M059J (cell line): ENCODE results near the gene LHX5. TPM values are rescaled to one million over a fixed set of nuclear protein-coding genes. Genes with fewer than 3 reads are reported as not detected.

Experiments used
- DNase-seq: peaks from one replicate; pipeline ENCODE4 v3.0.0-alpha.2; 2012; ENCODE audit warnings: low read depth
- total RNA-seq: library from RNA; depleted of rRNA; stranded (reverse); fragments of >200 nt; shearing (Covaris generic); gene quantifications from 2 replicates; pipeline ENCODE4 v1.2.3, GENCODE V29; 2014

Gene LHX5
- total RNA-seq, 1 experiment from 2014 or later: 0.02 TPM

GRCh38 chr12:113464852-113465719, 6.6 kb downstream of the LHX5 start:
- DNase-seq: no peak

DNA sequence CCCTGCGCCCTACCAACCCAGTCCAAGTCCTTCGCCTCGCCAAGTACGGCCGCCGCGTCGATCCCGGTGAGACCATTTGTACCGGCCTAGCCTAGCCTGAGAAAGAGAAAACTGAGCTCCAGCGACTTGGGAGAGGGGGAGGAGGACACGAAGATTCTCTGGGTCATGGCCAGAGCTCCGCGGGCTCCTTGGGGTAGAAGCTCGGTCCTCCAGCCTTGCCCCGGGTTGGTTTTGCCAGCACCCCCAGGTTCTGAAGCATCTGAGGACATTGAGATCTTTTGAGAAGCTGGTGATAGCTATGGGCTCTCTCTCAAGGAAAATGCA, 7.3 kb downstream of the LHX5 start:
- no peak for DNase-seq

DNA sequence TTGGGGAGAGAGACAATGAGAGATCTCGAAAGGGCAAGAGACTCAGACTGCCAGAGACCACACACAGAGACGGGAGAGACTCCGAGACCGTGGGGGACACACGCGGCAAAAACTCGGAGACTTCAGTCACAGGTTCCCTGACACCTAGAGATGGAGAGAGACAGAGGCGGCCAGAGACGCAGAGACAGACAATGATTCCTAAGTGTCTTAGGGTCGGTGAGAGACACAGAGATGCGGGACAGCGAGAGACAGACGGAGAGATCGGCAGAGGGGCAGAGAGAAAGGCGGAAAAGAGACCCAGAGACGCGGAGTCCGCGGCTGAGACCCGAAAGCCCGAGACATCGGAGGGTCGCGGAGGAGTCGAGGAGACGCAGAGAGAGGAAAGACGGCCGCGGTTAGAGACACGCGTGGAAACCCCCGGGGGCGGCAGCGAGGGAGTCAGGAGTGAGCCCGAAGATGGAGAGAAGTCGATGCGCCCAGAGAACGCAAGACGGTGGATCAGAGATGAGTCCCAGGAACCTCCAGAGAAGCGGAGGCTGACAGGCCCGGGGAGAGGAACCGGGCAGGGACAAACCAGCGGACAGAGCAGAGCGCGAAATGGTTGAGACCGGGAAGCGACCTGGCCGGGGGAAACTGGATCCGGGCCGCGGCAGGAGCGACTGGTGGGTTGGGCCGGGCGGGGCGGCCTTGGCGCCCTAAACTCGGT, 7.8 kb downstream of the LHX5 start:
- no peak for DNase-seq

- DNase-seq: no peak
Measured at GRCh38 chr12:113462998-113463745, 8.5 kb downstream of the LHX5 start.

- peak; percentile 69 for DNase-seq
Measured at GRCh38 chr12:113462117-113462774, 9.4 kb downstream of the LHX5 start.

GRCh38 chr12:113461666-113462065, 10.0 kb downstream of the LHX5 start:
- peak; percentile 18 for DNase-seq

DNA sequence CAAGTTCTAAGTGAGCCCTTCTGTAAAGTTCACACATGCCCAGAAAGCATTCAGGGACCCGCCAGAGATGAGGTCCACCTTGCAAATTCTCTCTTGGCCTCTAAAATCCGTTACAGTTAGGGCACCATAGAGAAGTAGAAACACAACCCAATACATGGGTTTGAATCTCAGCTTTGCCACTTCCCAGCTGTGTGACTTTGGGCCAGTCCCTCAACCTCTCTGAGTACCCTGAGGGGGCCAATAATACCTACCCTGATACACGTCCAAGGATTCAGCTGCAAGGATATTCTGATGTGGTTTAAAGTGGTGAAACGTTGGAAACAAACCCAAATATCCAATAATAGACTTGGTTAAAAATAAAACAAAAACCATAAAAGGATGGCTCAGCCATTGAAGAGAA, 11.7 kb downstream of the LHX5 start:
- no peak for DNase-seq

DNA sequence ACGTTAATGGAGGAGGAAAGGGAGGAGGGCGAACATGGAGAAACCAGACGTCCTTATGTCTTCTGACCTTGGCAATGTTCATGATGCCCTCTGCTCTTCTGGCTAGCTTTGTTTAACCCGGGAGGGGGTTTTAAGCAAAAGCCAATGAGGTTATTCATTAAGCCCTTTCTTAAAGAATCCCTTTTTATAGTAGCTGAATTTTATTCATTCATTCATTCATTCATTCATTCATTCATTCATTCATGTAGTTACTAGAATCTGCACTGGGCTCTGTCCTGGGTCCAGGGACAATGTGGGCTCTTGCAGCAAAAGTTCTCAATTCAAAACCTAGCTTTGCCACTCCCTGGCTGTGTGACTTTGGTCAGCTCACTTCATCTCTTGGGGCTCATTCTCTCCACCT, 14.0 kb downstream of the LHX5 start:
- DNase-seq: no peak

GRCh38 chr12:113457185-113457584, 14.5 kb downstream of the LHX5 start:
- no peak for DNase-seq

DNA sequence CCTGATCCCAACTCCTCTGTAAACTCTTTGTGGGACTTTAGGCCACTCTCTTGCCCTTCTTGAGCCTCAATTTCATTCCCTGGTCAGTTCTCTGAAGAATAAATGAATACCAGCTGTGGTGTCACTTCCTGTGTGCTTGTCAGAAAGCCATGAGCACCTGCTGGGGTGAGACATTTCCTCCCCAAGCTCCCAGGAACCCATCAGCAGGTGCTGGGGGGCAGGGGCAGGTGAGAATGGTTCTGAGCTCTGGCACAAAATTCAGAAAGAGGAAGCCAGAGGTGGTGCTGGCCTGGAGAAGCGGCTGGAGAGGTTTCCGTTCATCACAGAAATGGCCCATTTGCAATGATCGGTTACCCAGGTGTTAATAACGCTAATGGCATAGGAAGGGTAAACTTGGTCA, 14.9 kb downstream of the LHX5 start:
- no peak for DNase-seq

GRCh38 chr12:113456199-113456598, 15.5 kb downstream of the LHX5 start:
- DNase-seq: no peak

DNA sequence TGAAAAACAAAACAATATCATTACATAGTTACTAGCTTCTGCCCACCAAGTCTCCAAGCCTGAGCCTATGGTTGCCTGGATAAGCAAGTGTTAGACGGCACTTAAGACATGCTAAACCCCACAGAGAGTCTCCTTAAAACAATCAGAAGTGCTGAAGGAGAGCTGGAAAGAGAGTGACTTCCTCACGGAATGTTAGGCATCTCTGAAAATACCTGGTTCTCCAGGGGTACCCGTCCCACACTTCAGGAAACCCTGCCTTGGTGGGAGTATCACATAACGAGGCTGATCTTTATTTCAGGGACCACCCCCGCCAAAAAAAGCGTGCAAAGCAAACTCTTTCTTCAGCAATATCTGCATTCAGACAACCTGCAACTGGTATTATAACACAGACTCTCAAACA, 18.3 kb downstream of the LHX5 start:
- DNase-seq: no peak

GRCh38 chr12:113452458-113452857, 19.2 kb downstream of the LHX5 start:
- DNase-seq: no peak

DNA sequence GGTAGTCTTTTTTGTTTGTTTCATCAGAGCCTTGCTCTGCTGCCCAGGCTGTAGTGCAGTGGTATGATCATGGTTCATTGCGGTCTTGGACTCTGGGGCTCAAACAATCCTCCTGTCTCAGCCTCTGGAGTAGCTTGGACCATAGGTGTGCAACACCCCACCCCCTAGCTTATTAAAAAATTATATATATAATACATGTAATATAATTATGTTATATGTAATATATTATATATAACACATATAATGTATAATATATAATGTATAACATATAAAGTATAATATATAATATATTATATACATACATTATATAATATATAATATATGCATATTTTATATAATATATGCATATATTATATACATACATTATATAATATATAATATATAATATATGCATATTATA, 21.8 kb downstream of the LHX5 start:
- no peak for DNase-seq

- no peak for DNase-seq
Measured at GRCh38 chr12:113449299-113449698, 22.4 kb downstream of the LHX5 start.

- no peak for DNase-seq
Measured at GRCh38 chr12:113448873-113449272, 22.8 kb downstream of the LHX5 start.

DNA sequence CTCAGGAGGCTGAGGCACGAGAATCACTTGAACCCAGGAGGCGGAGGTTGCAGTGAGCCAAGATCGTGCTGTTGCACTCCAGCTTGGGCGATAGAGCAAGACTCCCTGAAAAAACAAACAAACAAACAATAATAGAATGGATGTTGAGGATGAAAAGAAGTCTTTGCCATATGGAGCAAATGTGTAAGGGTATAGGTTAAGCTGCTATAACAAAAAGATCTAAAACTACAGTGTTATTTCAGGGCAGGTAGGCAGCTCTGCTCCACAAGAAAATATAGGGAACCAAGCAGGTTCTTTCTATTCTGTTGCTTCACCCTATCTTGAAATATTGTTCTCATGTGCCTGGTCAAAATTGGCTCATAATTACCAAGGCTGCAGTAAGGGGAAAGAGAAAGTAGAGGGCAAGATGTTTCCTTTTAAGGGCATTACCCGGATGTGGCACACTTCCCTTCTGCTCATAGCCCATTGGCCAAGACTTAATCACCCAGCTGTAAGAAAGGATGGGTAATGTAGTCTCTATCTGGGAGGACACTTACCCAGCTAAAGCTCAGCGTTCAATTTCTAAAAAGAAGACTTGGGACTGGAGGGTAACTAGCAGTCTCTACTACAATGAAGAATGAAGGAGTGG, 26.0 kb downstream of the LHX5 start:
- DNase-seq: peak; percentile 40

- no peak for DNase-seq
Measured at GRCh38 chr12:113443030-113443539, 28.6 kb downstream of the LHX5 start.

DNA sequence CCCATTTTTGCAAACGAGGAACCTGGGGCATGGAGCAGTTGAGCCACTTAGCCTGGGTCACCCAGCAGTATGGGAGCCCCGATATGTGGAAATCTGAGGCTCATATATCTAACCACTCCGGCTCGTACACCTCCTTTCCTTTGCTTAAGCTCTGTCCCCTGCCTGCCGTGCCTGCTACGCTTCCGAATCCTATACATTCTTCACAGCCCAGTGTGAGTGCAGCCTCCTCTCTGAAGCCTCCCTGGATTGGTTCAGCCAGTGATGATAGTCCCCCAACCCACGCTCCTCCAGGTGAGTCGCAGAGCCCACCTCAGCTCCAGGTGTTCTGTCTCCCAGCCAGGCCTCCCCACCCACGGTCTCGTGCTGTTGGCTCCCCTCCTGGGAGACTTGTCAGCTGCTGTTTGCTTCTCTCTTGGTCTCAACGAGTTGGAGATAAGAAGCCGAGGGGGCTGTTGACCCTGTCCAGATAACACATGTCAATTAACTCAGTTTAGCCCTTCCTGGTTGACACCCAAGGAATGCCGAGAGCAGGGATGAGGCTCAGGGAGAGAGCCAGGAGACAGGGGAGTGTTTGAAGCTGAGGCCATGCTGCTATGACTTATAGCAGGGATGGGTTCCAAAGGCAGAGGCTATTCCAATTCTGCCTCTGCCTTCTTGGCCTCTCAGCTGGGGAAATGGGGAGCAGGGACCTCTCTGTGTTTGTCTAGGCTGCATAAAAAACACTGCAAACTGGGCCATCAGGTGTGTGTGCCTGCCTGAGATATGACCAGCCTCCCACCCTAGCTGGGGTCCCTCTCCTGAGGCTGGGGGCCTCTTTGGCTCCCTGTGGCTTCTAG, 30.5 kb downstream of the LHX5 start:
- no peak for DNase-seq

GRCh38 chr12:113440336-113440735, 31.3 kb downstream of the LHX5 start:
- DNase-seq: no peak
